Stimulated activated naive CD8-positive, alpha-beta T cell treated with anti-CD3 and anti-CD28 coated beads, Interleukin-15, Interleukin-2, amounts not matched to agents 100 ng/mL and 50 ng/mL, for 24 hours (primary cell): ENCODE results near the gene XPR1.
"Not testable (repeated sequence)": the region's sequence is repeated elsewhere in the genome, so short reads cannot be mapped to it uniquely, and the experiment has no call there.

Source experiments
- H3K27ac Mint-ChIP-seq: one replicate; pipeline ENCODE4 v1.8.0; 2021; ENCODE audit warnings: mild to moderate bottlenecking, mixed read lengths
- H3K27me3 Mint-ChIP-seq: one replicate; pipeline ENCODE4 v1.8.0; 2021; ENCODE audit warnings: mixed read lengths
- H3K36me3 Mint-ChIP-seq: one replicate; pipeline ENCODE4 v1.8.0; 2021; ENCODE audit warnings: low read depth, mixed read lengths
- H3K4me1 Mint-ChIP-seq: one replicate; pipeline ENCODE4 v1.8.0; 2021; ENCODE audit warnings: low read depth, mixed read lengths
- H3K4me3 Mint-ChIP-seq: one replicate; pipeline ENCODE4 v1.8.0; 2021; ENCODE audit warnings: mild to moderate bottlenecking, mixed read lengths
- H3K9me3 Mint-ChIP-seq: one replicate; pipeline ENCODE4 v1.8.0; 2021; ENCODE audit warnings: mixed read lengths

XPR1 gene

GRCh38 chr1:180628646-180629045 is 3.2 kb upstream of the XPR1 start:
- Mint-ChIP-seq H3K4me3 (no peak overlapping the region), H3K36me3 (no peaks in the 10 kb centered on the region), H3K9me3 (no peaks in the 10 kb centered on the region), H3K27ac (no peak overlapping the region), H3K27me3 (peaks cover 17% of the 10 kb centered on the region), H3K4me1 (peaks cover 10% of the 10 kb centered on the region)

- Mint-ChIP-seq H3K27ac (no peak overlapping the region), H3K27me3 (peaks cover 9% of the 10 kb centered on the region), H3K9me3 (no peaks in the 10 kb centered on the region), H3K4me3 (no peak overlapping the region), H3K4me1 (peaks cover 10% of the 10 kb centered on the region), H3K36me3 (no peaks in the 10 kb centered on the region)
Measured at GRCh38 chr1:180630408-180631193, 1.2 kb upstream of the XPR1 start.

- Mint-ChIP-seq H3K27ac (peak overlapping the region; percentile 28), H3K4me3 (no peak overlapping the region), H3K36me3 (peaks cover under 1% of the 10 kb centered on the region), H3K9me3 (no peaks in the 10 kb centered on the region), H3K4me1 (peaks cover 10% of the 10 kb centered on the region), H3K27me3 (peaks cover 5% of the 10 kb centered on the region)
Measured at GRCh38 chr1:180631194-180631765, 542 bp upstream of the XPR1 start.

GRCh38 chr1:180632326-180633056 is 669 bp downstream of the XPR1 start:
- peaks cover 10% of the 10 kb centered on the region for H3K4me1 Mint-ChIP-seq
- no peaks in the 10 kb centered on the region for H3K9me3 Mint-ChIP-seq
- H3K36me3 Mint-ChIP-seq, result peaks cover 5% of the 10 kb centered on the region
- H3K27ac Mint-ChIP-seq, result peak overlapping the region; percentile 83
- H3K4me3 Mint-ChIP-seq, result no peak overlapping the region
- H3K27me3 Mint-ChIP-seq, result no peaks in the 10 kb centered on the region

GRCh38 chr1:180633057-180634056 is 1.5 kb downstream of the XPR1 start:
- no peak overlapping the region for H3K27ac Mint-ChIP-seq
- H3K4me1 Mint-ChIP-seq, result peaks cover 10% of the 10 kb centered on the region
- no peak overlapping the region for H3K4me3 Mint-ChIP-seq
- H3K36me3 Mint-ChIP-seq, result peaks cover 5% of the 10 kb centered on the region
- H3K27me3 Mint-ChIP-seq, result no peaks in the 10 kb centered on the region
- no peaks in the 10 kb centered on the region for H3K9me3 Mint-ChIP-seq

- Mint-ChIP-seq H3K27me3 (no peaks in the 10 kb centered on the region), H3K9me3 (no peaks in the 10 kb centered on the region), H3K4me1 (peaks cover 12% of the 10 kb centered on the region), H3K36me3 (peaks cover 5% of the 10 kb centered on the region), H3K27ac (no peak overlapping the region), H3K4me3 (no peak overlapping the region)
Measured at GRCh38 chr1:180636138-180636537, 4.3 kb downstream of the XPR1 start.

GRCh38 chr1:180639871-180640270 is 8.0 kb downstream of the XPR1 start:
- Mint-ChIP-seq H3K9me3 (no peaks in the 10 kb centered on the region), H3K4me3 (no peak overlapping the region), H3K4me1 (peaks cover 7% of the 10 kb centered on the region)

GRCh38 chr1:180640531-180640949 is 8.7 kb downstream of the XPR1 start:
- peaks cover 8% of the 10 kb centered on the region for H3K4me1 Mint-ChIP-seq
- no peak overlapping the region for H3K4me3 Mint-ChIP-seq
- peaks cover 13% of the 10 kb centered on the region for H3K36me3 Mint-ChIP-seq
- H3K9me3 Mint-ChIP-seq, result no peaks in the 10 kb centered on the region
- H3K27me3 Mint-ChIP-seq, result no peaks in the 10 kb centered on the region
- H3K27ac Mint-ChIP-seq, result no peak overlapping the region

More at GRCh38 chr1:180639871-180640270, 8.0 kb downstream of the XPR1 start:
- H3K36me3 Mint-ChIP-seq, result peaks cover 10% of the 10 kb centered on the region
- H3K27ac Mint-ChIP-seq, result no peak overlapping the region
- no peaks in the 10 kb centered on the region for H3K27me3 Mint-ChIP-seq

- Mint-ChIP-seq H3K36me3 (peaks cover 20% of the 10 kb centered on the region), H3K9me3 (no peaks in the 10 kb centered on the region), H3K4me3 (no peak overlapping the region), H3K27ac (no peak overlapping the region), H3K4me1 (peaks cover 19% of the 10 kb centered on the region), H3K27me3 (no peaks in the 10 kb centered on the region)
Measured at GRCh38 chr1:180641662-180642061, 9.8 kb downstream of the XPR1 start.

- H3K27me3 Mint-ChIP-seq, result no peaks in the 10 kb centered on the region
- no peaks in the 10 kb centered on the region for H3K9me3 Mint-ChIP-seq
- H3K4me1 Mint-ChIP-seq, result peaks cover 22% of the 10 kb centered on the region
- peak overlapping the region; percentile 12 for H3K27ac Mint-ChIP-seq
- no peak overlapping the region for H3K4me3 Mint-ChIP-seq
- peaks cover 20% of the 10 kb centered on the region for H3K36me3 Mint-ChIP-seq
Measured at GRCh38 chr1:180642781-180643180, 11.0 kb downstream of the XPR1 start.

GRCh38 chr1:180643693-180644092 is 11.9 kb downstream of the XPR1 start:
- no peaks in the 10 kb centered on the region for H3K27me3 Mint-ChIP-seq
- peaks cover 20% of the 10 kb centered on the region for H3K36me3 Mint-ChIP-seq
- no peak overlapping the region for H3K4me3 Mint-ChIP-seq
- H3K4me1 Mint-ChIP-seq, result peaks cover 22% of the 10 kb centered on the region
- no peaks in the 10 kb centered on the region for H3K9me3 Mint-ChIP-seq
- H3K27ac Mint-ChIP-seq, result no peak overlapping the region

GRCh38 chr1:180644526-180645192 is 12.8 kb downstream of the XPR1 start:
- peaks cover 25% of the 10 kb centered on the region for H3K36me3 Mint-ChIP-seq
- H3K27ac Mint-ChIP-seq, result no peak overlapping the region
- no peaks in the 10 kb centered on the region for H3K9me3 Mint-ChIP-seq
- peaks cover 22% of the 10 kb centered on the region for H3K4me1 Mint-ChIP-seq
- no peaks in the 10 kb centered on the region for H3K27me3 Mint-ChIP-seq
- no peak overlapping the region for H3K4me3 Mint-ChIP-seq

- not testable (repeated sequence) for H3K9me3 Mint-ChIP-seq, H3K27me3 Mint-ChIP-seq, H3K4me3 Mint-ChIP-seq, H3K27ac Mint-ChIP-seq
- peaks cover 20% of the 10 kb centered on the region for H3K4me1 Mint-ChIP-seq
- H3K36me3 Mint-ChIP-seq, result peaks cover 26% of the 10 kb centered on the region
Measured at GRCh38 chr1:180645261-180645660, 13.4 kb downstream of the XPR1 start.

GRCh38 chr1:180646093-180646492 is 14.3 kb downstream of the XPR1 start:
- Mint-ChIP-seq H3K36me3 (peaks cover 26% of the 10 kb centered on the region), H3K27me3 (no peaks in the 10 kb centered on the region), H3K27ac (no peak overlapping the region), H3K9me3 (no peaks in the 10 kb centered on the region), H3K4me3 (no peak overlapping the region), H3K4me1 (peaks cover 20% of the 10 kb centered on the region)
